ENCODE data around the gene AOC2. TPM values are rescaled to one million over a fixed set of nuclear protein-coding genes. Genes with fewer than 3 reads are reported as not detected.
A peak's percentile ranks its signal among the peaks of the same experiment; 100 is the strongest.

AOC2 gene
- total and polyA plus RNA-seq, 2 of the 13 experiments (the other 11 are each of a cell fraction or from before 2014, with no cell fraction given) = 1.2 to 3.3 TPM

DNA sequence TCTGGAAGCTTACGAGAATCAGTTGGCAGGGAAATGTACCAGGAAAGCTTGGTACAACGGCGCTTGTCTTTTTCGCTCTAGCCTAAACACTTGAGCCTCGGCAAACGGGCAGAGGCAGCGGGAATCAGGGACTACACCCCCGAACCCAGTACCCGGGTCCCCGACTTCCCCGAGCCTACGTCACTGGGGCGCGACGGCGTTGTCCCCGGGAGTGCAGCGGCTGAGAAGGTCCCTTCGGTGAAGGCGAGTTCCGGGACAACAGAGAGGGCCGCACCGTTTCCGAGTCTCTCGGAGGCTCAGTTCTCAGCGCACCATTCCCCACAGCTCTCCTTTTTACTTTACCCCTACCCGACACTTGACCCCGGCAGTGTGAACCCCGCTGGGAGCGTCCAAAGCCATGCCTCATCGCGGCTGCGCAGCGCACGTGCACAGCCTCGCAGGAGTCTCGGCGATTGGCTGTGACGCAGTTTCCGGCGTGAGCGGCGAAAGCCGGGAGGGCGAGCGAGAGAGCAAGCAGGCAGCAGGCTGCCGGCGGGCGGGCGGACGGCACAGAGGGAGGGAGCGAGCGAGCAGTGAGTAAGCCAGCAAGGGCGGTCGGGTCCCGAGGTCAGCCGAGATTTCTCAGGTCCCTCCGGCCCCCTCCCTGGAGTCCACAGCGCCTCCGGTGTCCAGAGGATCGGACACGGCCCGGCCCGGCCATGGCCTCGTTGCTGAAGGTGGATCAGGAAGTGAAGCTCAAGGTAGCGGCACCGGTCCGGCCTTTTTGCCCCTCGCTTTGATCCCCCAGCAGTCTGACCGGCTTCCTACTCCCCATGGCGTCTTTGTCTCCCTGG lies 11.2 kb upstream of the AOC2 start, which contains the start of gene PSME3 (continued):
- TF ChIP-seq ZMYM2 (CRISPR knock-in tag; IDR thresholded peaks at IDR 0.05) (no peak), SP5 (CRISPR knock-in tag; IDR thresholded peaks at IDR 0.05; ENCODE audit: borderline replicate concordance, low read depth) (no peak; the same call in 1 of the 2 replicates), KLF11 (CRISPR knock-in tag; IDR thresholded peaks at IDR 0.05) (peak; percentile 73; the same call in 1 of the 2 replicates), SP140L (CRISPR knock-in tag; IDR thresholded peaks at IDR 0.05; ENCODE audit: borderline replicate concordance) (peak; percentile 85; the same call in 1 of the 2 replicates), ZNF512B (CRISPR knock-in tag; IDR thresholded peaks at IDR 0.05; ENCODE audit: borderline replicate concordance) (peak; percentile 57), ZNF558 (CRISPR knock-in tag; IDR thresholded peaks at IDR 0.05; ENCODE audit: borderline replicate concordance) (no peak; the same call in 1 of the 2 replicates), PHF5A (CRISPR knock-in tag; IDR thresholded peaks at IDR 0.05; ENCODE audit: low read depth, unreplicated experiment) (no peak), HOXA5 (CRISPR knock-in tag; IDR thresholded peaks at IDR 0.05) (peak; percentile 20; the same call in 1 of the 2 replicates), ZNF609 (CRISPR knock-in tag; IDR thresholded peaks at IDR 0.05; ENCODE audit: borderline replicate concordance) (peak; percentile 82), TAF1 (CRISPR knock-in tag; IDR thresholded peaks at IDR 0.05) (peak; percentile 95), ZBTB2 (CRISPR knock-in tag; IDR thresholded peaks at IDR 0.05; ENCODE audit: low read depth) (peak; percentile 75; the same call in 1 of the 2 replicates)
- TF ChIP-seq, protein P1, sequence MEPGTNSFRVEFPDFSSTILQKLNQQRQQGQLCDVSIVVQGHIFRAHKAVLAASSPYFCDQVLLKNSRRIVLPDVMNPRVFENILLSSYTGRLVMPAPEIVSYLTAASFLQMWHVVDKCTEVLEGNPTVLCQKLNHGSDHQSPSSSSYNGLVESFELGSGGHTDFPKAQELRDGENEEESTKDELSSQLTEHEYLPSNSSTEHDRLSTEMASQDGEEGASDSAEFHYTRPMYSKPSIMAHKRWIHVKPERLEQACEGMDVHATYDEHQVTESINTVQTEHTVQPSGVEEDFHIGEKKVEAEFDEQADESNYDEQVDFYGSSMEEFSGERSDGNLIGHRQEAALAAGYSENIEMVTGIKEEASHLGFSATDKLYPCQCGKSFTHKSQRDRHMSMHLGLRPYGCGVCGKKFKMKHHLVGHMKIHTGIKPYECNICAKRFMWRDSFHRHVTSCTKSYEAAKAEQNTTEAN (CRISPR knock-in tag; conservative IDR thresholded peaks at IDR 0.05) = peak; percentile 91

All from HepG2 (cell line).